ENCODE data around the gene FSTL3. TPM values are rescaled to one million over a fixed set of nuclear protein-coding genes. Genes with fewer than 3 reads are reported as not detected.

The FSTL3 gene
- polyA plus RNA-seq, 1 of the 3 experiments (the other 2 are of a cell fraction), result 64.4 TPM

- 69% methylated on average over 15 of the region's 15 CpGs for WGBS (ENCODE audit: low lambda C conversion rate)
- Histone ChIP-seq H3K79me2 (ENCODE audit: insufficient read depth) (no peaks in the 10 kb centered on the region), H3K4me2 (no peak overlapping the region), H3K27me3 (ENCODE audit: insufficient read depth) (no peaks in the 10 kb centered on the region), H3K4me3 (ENCODE audit: low read depth in 2 of 2, low read length in 1 of 2) (no peak overlapping the region), H3K36me3 (replicated peaks in 1 of 2; ENCODE audit: control insufficient read depth in 1 of 2, insufficient read depth in 2 of 2, low read length in 1 of 2) (no peaks in the 10 kb centered on the region), H3K27ac (ENCODE audit: low read depth in 2 of 2, low read length in 1 of 2) (no peak overlapping the region), H3K9me3 (no peaks in the 10 kb centered on the region), H3K9ac (no peak overlapping the region), H3K4me1 (ENCODE audit: control insufficient read depth in 1 of 2, insufficient read depth in 2 of 2, low read depth in 1 of 2, low read length in 1 of 2) (no peaks in the 10 kb centered on the region), H2AFZ (ENCODE audit: low read depth) (no peak overlapping the region), H3K9me2 (no peaks in the 10 kb centered on the region), H4K20me1 (ENCODE audit: insufficient read depth) (no peaks in the 10 kb centered on the region), H3F3A (replicated peaks; ENCODE audit: insufficient read depth) (no peaks in the 10 kb centered on the region)
- ChIA-PET POLR2A (no interaction called here), CTCF (interaction anchor here (1.0 kb wide), 1 partner anchor 100 kb away, joined by 3 read pairs; no protein-coding TSS in a partner anchor)
- DNase-seq, result no peak
- TF ChIP-seq SIN3A (IDR thresholded peaks at IDR 0.05; ENCODE audit: borderline replicate concordance, low read depth, low read length) (no peak), POLR2AphosphoS5 (IDR thresholded peaks at IDR 0.05; ENCODE audit: low read depth, low read length) (no peak)
These were observed 12.0 kb downstream of the FSTL3 start for GRCh38 chr19:688214-688613.

- no peaks in the 10 kb centered on the region for H3K79me2 ChIP-seq (ENCODE audit: insufficient read depth)
- no peaks in the 10 kb centered on the region for H3F3A ChIP-seq (replicated peaks; ENCODE audit: insufficient read depth)
- DNase-seq, result no peak
- H2AFZ ChIP-seq (ENCODE audit: low read depth), result no peak overlapping the region
- TF ChIP-seq CTCF (IDR thresholded peaks at IDR 0.05), result no peak
- TF ChIP-seq PBX3 (IDR thresholded peaks at IDR 0.05), result no peak
- no peak for TF ChIP-seq NRF1 (IDR thresholded peaks at IDR 0.05; ENCODE audit: low read depth, low read length)
- no peak for TF ChIP-seq FOXM1 (IDR thresholded peaks at IDR 0.05; ENCODE audit: low read depth)
- TF ChIP-seq USF2 (IDR thresholded peaks at IDR 0.05; ENCODE audit: borderline replicate concordance, low read depth, low read length), result no peak
- no peak for TF ChIP-seq MAX (IDR thresholded peaks at IDR 0.05; ENCODE audit: low read depth)
- TF ChIP-seq RCOR1 (IDR thresholded peaks at IDR 0.05; ENCODE audit: low read length), result no peak
- H3K27me3 ChIP-seq (ENCODE audit: insufficient read depth), result no peaks in the 10 kb centered on the region
- H3K9ac ChIP-seq, result no peak overlapping the region
- no peak overlapping the region for H3K27ac ChIP-seq (ENCODE audit: low read depth in 2 of 2, low read length in 1 of 2)
- ChIA-PET CTCF (no interaction called here), POLR2A (no interaction called here)
- 89% methylated on average over 17 of the region's 17 CpGs for WGBS (ENCODE audit: low lambda C conversion rate)
- no peak overlapping the region for H3K4me2 ChIP-seq
- H3K4me3 ChIP-seq (ENCODE audit: low read depth in 2 of 2, low read length in 1 of 2), result no peak overlapping the region
- no peaks in the 10 kb centered on the region for H3K9me2 ChIP-seq
- H3K9me3 ChIP-seq, result no peaks in the 10 kb centered on the region
- no peaks in the 10 kb centered on the region for H3K4me1 ChIP-seq (ENCODE audit: control insufficient read depth in 1 of 2, insufficient read depth in 2 of 2, low read depth in 1 of 2, low read length in 1 of 2)
- H4K20me1 ChIP-seq (ENCODE audit: insufficient read depth), result no peaks in the 10 kb centered on the region
- H3K36me3 ChIP-seq (replicated peaks in 1 of 2; ENCODE audit: control insufficient read depth in 1 of 2, insufficient read depth in 2 of 2, low read length in 1 of 2), result no peaks in the 10 kb centered on the region
These were observed 12.8 kb downstream of the FSTL3 start for GRCh38 chr19:688992-689391.
